IMR-90 (cell line): Measurements from ENCODE around the gene KICS2.
"Not testable (repeated sequence)": the region's sequence is repeated elsewhere in the genome, so short reads cannot be mapped to it uniquely, and the experiment has no call there.

Source experiments
- CTCF ChIP-seq: conservative IDR thresholded peaks from 2 replicates; pipeline ENCODE4 v1.5.1; 2012; ENCODE audit warnings: mild to moderate bottlenecking, low read depth, low read length, improper control_type of control experiment
- RAD21 ChIP-seq: IDR thresholded peaks from 2 replicates; pipeline ENCODE4 v1.6.1; 2012; ENCODE audit warnings: low read length, improper control_type of control experiment
- SMC3 ChIP-seq: fragments of 150-350 bp; IDR thresholded peaks from 2 replicates; pipeline ENCODE4 v1.6.1; 2016; ENCODE audit warnings: low read depth, mild to moderate bottlenecking, antibody characterized with exemption, low read length, moderate library complexity

- not testable (repeated sequence) for TF ChIP-seq SMC3, CTCF, RAD21
These were observed 26.3 kb downstream of the KICS2 start for GRCh38 chr12:64195841-64196240.
